SU-DHL-6 (cell line): ENCODE measurements around the gene NELFB.

Source experiments
- H2AFZ ChIP-seq: fragments of 200-600 bp; sonication (generic); 2 replicates; pipeline ENCODE4 v1.6.1; 2014; ENCODE audit warnings: low read depth, mild to moderate bottlenecking, moderate library complexity, mixed read lengths, antibody characterized with exemption, low read length; ENCODE audit not compliant: severe bottlenecking
- H3F3A ChIP-seq: fragments of 200-600 bp; shearing (Covaris generic); 2 replicates; pipeline ENCODE4 v1.6.0; 2016; ENCODE audit warnings: antibody characterized with exemption, mild to moderate bottlenecking; ENCODE audit not compliant: insufficient read depth
- H3K27ac ChIP-seq: fragments of 200-600 bp; sonication (generic); 2 replicates; pipeline ENCODE4 v1.5.1; 2016; ENCODE audit warnings: low read depth, mild to moderate bottlenecking, low read length, moderate library complexity, mixed read lengths
- H3K27me3 ChIP-seq: fragments of 200-600 bp; sonication (generic), shearing (Covaris generic); 2 replicates; pipeline ENCODE4 v1.6.0; 2014; ENCODE audit warnings: mild to moderate bottlenecking, low read length
- H3K36me3 ChIP-seq: fragments of 200-600 bp; sonication (generic); 2 replicates; pipeline ENCODE4 v1.6.1; 2014; ENCODE audit warnings: mild to moderate bottlenecking, low read length, mixed read lengths
- H3K4me2 ChIP-seq: fragments of 300-600, 200-600 bp; shearing (Covaris generic), sonication (generic); 2 replicates; pipeline ENCODE4 v1.6.0; 2014; ENCODE audit warnings: low read length, low read depth, mild to moderate bottlenecking; ENCODE audit not compliant: poor library complexity, severe bottlenecking
- H3K4me3 ChIP-seq: fragments of 200-600 bp; sonication (generic); 2 replicates; pipeline ENCODE4 v1.5.1; 2014; ENCODE audit warnings: antibody characterized with exemption, low read length, mild to moderate bottlenecking, mixed read lengths; ENCODE audit not compliant: insufficient read depth, poor library complexity, severe bottlenecking
- H3K79me2 ChIP-seq: fragments of 200-600 bp; sonication (generic); 2 replicates; pipeline ENCODE4 v1.6.1; 2014; ENCODE audit warnings: mild to moderate bottlenecking, low read length, moderate library complexity; ENCODE audit not compliant: insufficient read depth
- H3K9ac ChIP-seq: fragments of 200-600 bp; sonication (generic); 2 replicates; pipeline ENCODE4 v1.7.0; 2014; ENCODE audit warnings: mild to moderate bottlenecking, low read length
- H3K9me2 ChIP-seq: fragments of 200-600 bp; sonication (generic); replicated peaks from 2 replicates; pipeline ENCODE4 v1.6.1; 2014; ENCODE audit warnings: low read length; ENCODE audit not compliant: insufficient read depth
- H3K9me3 ChIP-seq: fragments of 200-600 bp; sonication (generic); 2 replicates; pipeline ENCODE4 v1.6.1; 2014; ENCODE audit warnings: low read length, mixed read lengths; ENCODE audit not compliant: insufficient read depth
- H4K20me1 ChIP-seq: fragments of 200-600 bp; sonication (generic); 2 replicates; pipeline ENCODE4 v1.6.1; 2014; ENCODE audit warnings: low read depth, mild to moderate bottlenecking, antibody characterized with exemption, low read length, moderate library complexity, mixed read lengths
- EZH2phosphoT487 ChIP-seq: fragments of 200-600 bp; sonication (generic), shearing (Covaris generic); conservative IDR thresholded peaks from 2 replicates; pipeline ENCODE4 v1.6.1; 2018; ENCODE audit warnings: mild to moderate bottlenecking, antibody characterized with exemption, low read length, moderate library complexity, mixed read lengths
- TF ChIP-seq, protein P1 (sequence below): fragments of 200-600 bp; sonication (generic); IDR thresholded peaks from one replicate; pipeline ENCODE4 v1.5.1; 2017; ENCODE audit warnings: antibody characterized with exemption, mild to moderate bottlenecking, low read length, moderate library complexity; ENCODE audit not compliant: insufficient read depth, poor library complexity, severe bottlenecking

The NELFB gene

DNA sequence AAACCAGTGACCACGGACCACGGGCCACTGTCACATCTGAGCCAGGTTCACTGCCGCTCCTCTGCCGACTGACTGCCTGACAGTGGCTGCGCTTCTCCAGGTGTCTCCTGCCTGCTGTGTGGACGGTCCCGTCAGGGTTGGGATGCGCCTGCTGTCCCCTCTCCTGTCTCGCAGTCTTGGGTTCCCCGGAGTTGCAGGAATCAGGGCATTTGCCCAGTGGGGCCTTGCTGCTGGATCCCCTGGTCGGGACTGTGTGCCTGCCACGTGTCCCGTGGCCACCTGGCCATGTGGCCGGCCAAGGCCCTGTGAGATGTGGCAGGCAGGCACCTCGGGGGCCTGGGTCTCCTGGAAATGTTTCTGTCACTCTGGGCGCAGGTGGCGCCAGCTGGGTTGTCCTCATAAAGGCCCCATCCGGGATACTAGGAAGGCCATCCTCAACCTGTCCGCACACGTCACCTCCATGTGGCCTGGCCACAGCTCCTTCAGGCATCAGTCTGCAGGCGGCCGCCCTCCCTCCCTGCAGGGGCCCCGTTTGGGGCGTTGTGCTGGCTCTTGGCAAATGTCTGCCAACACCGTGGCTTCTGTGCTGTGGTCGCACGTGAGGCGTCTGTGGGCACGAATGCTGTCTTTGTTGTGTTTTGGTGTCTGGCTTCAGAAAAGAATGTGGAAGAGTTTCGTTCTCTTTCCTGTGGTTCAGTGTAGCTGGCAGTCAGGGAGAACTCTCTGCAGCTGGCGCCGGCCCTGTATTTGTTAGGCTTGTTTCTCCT lies 16.0 kb downstream of the NELFB start:
- Histone ChIP-seq H2AFZ (no peak overlapping the region), H3K27me3 (no peaks in the 10 kb centered on the region), H3K9me2 (no peaks in the 10 kb centered on the region), H3K9me3 (no peaks in the 10 kb centered on the region), H3K36me3 (no peaks in the 10 kb centered on the region), H3F3A (0 out of 2 replicates have a peak, but pooled peaks cover 9% of the 10 kb centered on the region), H3K27ac (no peak overlapping the region), H4K20me1 (no peaks in the 10 kb centered on the region), H3K4me2 (no peak overlapping the region), H3K79me2 (no peaks in the 10 kb centered on the region), H3K9ac (no peak overlapping the region), H3K4me3 (no peak overlapping the region)
- no peak for TF ChIP-seq EZH2phosphoT487
- TF ChIP-seq, protein P1, sequence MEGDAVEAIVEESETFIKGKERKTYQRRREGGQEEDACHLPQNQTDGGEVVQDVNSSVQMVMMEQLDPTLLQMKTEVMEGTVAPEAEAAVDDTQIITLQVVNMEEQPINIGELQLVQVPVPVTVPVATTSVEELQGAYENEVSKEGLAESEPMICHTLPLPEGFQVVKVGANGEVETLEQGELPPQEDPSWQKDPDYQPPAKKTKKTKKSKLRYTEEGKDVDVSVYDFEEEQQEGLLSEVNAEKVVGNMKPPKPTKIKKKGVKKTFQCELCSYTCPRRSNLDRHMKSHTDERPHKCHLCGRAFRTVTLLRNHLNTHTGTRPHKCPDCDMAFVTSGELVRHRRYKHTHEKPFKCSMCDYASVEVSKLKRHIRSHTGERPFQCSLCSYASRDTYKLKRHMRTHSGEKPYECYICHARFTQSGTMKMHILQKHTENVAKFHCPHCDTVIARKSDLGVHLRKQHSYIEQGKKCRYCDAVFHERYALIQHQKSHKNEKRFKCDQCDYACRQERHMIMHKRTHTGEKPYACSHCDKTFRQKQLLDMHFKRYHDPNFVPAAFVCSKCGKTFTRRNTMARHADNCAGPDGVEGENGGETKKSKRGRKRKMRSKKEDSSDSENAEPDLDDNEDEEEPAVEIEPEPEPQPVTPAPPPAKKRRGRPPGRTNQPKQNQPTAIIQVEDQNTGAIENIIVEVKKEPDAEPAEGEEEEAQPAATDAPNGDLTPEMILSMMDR, result no peak

DNA sequence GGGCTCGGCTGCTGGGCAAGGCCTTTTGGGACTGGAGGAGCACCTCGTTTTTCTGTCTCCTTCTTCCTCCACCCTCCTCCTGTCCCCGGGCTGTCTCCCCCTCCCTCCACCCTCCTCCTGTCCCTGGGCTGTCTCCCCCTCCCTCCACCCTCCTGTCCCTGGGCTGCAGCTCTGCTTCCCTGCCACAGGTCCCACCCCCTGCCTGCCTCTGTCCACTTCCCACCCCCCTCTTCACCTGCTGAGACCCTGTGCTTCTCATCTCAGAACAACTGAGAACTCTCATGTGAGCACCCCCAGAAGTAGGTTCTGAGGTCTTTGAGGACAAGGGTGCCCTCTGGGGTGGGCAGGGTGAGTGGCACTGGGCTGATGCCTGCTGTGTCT lies 16.6 kb downstream of the NELFB start:
- no peaks in the 10 kb centered on the region for H3K79me2 ChIP-seq
- no peaks in the 10 kb centered on the region for H3K27me3 ChIP-seq
- TF ChIP-seq EZH2phosphoT487, result no peak
- TF ChIP-seq, protein P1, result no peak
- H3K4me3 ChIP-seq, result no peak overlapping the region
- no peaks in the 10 kb centered on the region for H4K20me1 ChIP-seq
- no peak overlapping the region for H3K9ac ChIP-seq
- H3K27ac ChIP-seq, result no peak overlapping the region
- no peaks in the 10 kb centered on the region for H3K9me3 ChIP-seq
- no peak overlapping the region for H2AFZ ChIP-seq
- H3K9me2 ChIP-seq, result no peaks in the 10 kb centered on the region
- no peak overlapping the region for H3K4me2 ChIP-seq
- H3K36me3 ChIP-seq, result no peaks in the 10 kb centered on the region
- 0 out of 2 replicates have a peak, but pooled peaks cover 9% of the 10 kb centered on the region for H3F3A ChIP-seq

GRCh38 chr9:137272241-137273094 lies 17.3 kb downstream of the NELFB start:
- Histone ChIP-seq H3K79me2 (no peaks in the 10 kb centered on the region), H3F3A (0 out of 2 replicates have a peak, but pooled peaks cover 9% of the 10 kb centered on the region), H3K4me3 (no peak overlapping the region), H3K27me3 (no peaks in the 10 kb centered on the region), H3K9ac (no peak overlapping the region), H3K9me2 (no peaks in the 10 kb centered on the region), H3K27ac (no peak overlapping the region), H2AFZ (no peak overlapping the region), H3K36me3 (no peaks in the 10 kb centered on the region), H4K20me1 (no peaks in the 10 kb centered on the region), H3K9me3 (no peaks in the 10 kb centered on the region), H3K4me2 (no peak overlapping the region)
- TF ChIP-seq EZH2phosphoT487, result no peak
- TF ChIP-seq, protein P1, result no peak
